Fibroblast of villous mesenchyme (primary cell): ENCODE data around the gene USP31. TPM values are rescaled to one million over a fixed set of nuclear protein-coding genes. Genes with fewer than 3 reads are reported as not detected.
A peak's percentile ranks its signal among the peaks of the same experiment; 100 is the strongest.

Experiments
- DNase-seq: peaks from one replicate; pipeline ENCODE4 v3.0.0-alpha.2; 2010; ENCODE audit warnings: low read depth
- H3K4me3 ChIP-seq: 2 replicates; pipeline ENCODE4 v1.5.1; 2011; ENCODE audit warnings: low read depth, mild to moderate bottlenecking, low read length
- total RNA-seq: library from RNA; depleted of rRNA; stranded (reverse); fragments of >200 nt; gene quantifications from 2 replicates; pipeline ENCODE4 v1.2.3, GENCODE V29; 2012
- TF ChIP-seq, protein P1 (sequence below): IDR thresholded peaks from 2 replicates; pipeline ENCODE4 v1.5.1; 2012; ENCODE audit warnings: low read depth, mild to moderate bottlenecking, low read length; ENCODE audit not compliant: insufficient read depth

USP31 gene
- total RNA-seq, 1 donor = 11.2 TPM

DNA sequence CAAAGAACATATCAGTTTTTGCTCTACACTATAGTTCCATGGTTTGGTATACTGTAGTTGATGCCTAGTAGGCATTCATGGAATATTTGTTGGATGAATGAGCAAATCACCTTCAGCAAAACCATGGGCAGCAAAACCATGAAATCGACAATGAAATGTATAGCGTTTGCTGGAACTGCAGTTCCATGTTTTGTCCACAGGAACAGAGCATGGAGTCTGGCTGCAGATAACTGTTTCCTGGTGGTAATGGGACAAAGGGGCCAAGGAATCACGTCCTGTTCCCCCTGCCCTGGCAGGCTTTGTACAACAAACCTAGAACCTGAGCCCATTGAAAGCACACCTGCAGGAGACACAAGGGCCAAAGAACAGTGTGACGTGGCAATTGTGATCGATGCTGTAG lies 101.1 kb downstream of the USP31 start:
- no peak overlapping the region for H3K4me3 ChIP-seq
- TF ChIP-seq, protein P1, sequence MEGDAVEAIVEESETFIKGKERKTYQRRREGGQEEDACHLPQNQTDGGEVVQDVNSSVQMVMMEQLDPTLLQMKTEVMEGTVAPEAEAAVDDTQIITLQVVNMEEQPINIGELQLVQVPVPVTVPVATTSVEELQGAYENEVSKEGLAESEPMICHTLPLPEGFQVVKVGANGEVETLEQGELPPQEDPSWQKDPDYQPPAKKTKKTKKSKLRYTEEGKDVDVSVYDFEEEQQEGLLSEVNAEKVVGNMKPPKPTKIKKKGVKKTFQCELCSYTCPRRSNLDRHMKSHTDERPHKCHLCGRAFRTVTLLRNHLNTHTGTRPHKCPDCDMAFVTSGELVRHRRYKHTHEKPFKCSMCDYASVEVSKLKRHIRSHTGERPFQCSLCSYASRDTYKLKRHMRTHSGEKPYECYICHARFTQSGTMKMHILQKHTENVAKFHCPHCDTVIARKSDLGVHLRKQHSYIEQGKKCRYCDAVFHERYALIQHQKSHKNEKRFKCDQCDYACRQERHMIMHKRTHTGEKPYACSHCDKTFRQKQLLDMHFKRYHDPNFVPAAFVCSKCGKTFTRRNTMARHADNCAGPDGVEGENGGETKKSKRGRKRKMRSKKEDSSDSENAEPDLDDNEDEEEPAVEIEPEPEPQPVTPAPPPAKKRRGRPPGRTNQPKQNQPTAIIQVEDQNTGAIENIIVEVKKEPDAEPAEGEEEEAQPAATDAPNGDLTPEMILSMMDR = peak; percentile 15
- DNase-seq = no peak

DNA sequence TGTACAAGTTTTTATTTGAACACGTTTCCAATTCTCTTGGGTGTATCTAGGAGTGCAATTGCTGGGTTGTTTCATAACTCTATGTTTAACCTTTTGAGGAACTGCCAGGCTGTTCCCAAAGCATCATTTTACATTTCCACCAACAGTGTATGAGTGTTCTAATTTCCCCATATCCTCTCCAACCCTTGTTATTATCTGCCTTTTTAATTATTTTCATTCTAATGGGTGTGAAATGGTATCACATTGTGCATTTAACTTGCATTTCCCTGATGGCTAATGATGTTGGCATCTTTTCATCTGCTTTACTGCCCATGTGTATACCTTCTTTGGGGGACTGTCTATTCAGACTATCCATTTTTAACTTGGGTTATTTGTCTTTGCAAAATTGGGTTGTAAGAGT lies 104.2 kb downstream of the USP31 start:
- H3K4me3 ChIP-seq = no peak overlapping the region
- DNase-seq = no peak
- TF ChIP-seq, protein P1 = no peak

DNA sequence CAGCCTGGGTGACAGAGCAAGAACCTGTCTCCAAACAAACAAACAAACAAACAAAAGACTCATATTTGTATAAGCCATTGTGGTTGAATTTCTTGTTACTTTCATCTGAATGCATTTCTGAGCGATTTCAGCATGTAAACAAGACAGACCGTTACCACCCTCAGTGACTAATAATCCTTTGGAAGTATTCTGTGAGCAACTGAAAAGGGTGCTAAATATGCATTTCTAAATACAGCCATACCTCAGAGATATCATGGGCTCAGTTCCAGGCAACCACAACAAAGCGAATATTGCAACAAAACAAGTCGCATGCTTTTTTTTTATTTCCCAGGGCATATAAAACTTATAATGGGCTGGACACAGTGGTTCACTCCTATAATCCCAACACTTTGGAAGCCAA lies 109.0 kb downstream of the USP31 start:
- DNase-seq = no peak
- no peak overlapping the region for H3K4me3 ChIP-seq
- TF ChIP-seq, protein P1 = no peak

DNA sequence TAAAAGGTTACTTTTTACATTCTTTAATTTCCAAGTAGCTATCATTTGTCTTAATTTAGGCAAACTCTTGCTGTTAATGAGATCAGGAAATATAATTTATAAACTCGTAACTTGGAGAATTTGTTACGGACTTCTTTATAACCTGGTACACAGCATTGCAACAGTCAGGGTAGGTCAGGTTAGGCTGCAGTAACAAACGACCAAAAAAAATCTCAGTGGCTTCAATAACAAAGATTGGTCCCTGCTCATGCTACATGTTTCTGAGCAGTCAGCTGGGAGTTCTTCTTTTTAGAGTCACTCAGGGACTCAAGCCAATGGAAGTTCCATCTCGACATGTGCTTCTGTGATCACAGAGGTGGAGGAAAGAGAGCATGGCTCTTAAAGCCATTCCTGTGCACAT lies 110.1 kb downstream of the USP31 start:
- TF ChIP-seq, protein P1 = no peak
- H3K4me3 ChIP-seq = no peak overlapping the region
- no peak for DNase-seq

DNA sequence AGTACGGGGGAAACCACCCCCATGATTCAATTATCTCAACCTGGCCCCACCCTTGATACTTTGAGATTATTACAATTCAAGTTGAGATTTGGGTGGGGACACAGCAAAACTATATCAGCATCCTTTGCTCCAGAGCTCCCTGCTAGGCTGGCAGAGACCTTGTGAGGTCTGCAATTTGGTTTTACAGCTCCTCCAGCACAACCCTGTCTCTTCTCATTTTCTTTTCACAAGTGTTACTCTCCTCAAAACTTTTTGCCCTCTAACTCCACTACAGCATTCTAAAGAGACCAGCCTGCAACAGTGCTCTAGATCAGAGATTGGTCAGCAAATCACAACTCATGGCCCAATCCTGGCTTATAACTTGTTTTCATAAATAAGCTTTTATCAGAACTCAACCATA lies 114.0 kb downstream of the USP31 start:
- DNase-seq = no peak
- no peak overlapping the region for H3K4me3 ChIP-seq
- TF ChIP-seq, protein P1 = no peak

DNA sequence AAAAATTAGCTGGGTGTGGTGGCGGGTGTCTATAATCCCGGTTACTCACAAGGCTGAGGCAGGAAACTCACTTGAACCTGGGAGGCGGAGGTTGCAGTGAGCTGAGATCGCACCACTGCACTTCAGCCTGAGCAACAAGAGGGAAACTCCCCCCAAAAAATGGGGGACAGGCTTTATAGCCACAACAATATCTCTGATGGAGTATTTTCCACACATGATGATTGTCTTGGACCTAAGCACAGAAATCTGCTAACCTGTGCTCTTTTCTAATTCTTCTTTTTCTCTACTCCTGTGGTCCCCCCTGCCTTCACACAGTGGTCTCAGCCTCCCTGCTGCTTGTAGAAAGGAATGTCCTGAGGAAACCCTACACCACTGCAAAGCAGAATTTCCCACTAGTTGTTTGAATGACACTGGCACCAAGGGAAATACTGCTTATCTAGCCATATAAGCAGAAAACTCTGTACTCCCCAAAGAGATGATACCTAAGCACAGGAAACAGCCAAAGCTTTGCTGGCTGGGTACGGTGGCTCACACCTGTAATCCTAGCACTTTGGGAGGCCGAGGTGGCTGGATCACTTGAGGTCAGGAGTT lies 117.6 kb downstream of the USP31 start:
- H3K4me3 ChIP-seq = no peak overlapping the region
- no peak for DNase-seq
- TF ChIP-seq, protein P1 = no peak
